ENCODE measurements around the gene JAG1. TPM values are rescaled to one million over a fixed set of nuclear protein-coding genes. Genes with fewer than 3 reads are reported as not detected.
A peak's percentile ranks its signal among the peaks of the same experiment; 100 is the strongest.

Gene JAG1
- polyA plus RNA-seq, 4 donors, result 6.3 to 63.7 (median 15.7) TPM

- Histone ChIP-seq H3K4me3 (ENCODE audit: low read depth in 1 of 3, low read length in 3 of 3) (no peak overlapping the region), H3K4me1 (ENCODE audit: control insufficient read depth in 3 of 3, insufficient read depth in 2 of 3, low read depth in 1 of 3, low read length in 2 of 3) (peaks cover 0 to 5% (median 0%) of the 10 kb centered on the region in 3 donors), H3K36me3 (ENCODE audit: control insufficient read depth in 3 of 3, insufficient read depth in 2 of 3, low read depth in 1 of 3, low read length in 3 of 3) (peaks cover 0 to 18% (median 9%) of the 10 kb centered on the region in 3 donors), H3K27ac (ENCODE audit: low read depth in 1 of 3, low read length in 2 of 3) (no peak overlapping the region), H3K27me3 (ENCODE audit: control insufficient read depth in 3 of 3, insufficient read depth in 3 of 3, low read length in 3 of 3) (no peaks in the 10 kb centered on the region), H3K9me3 (ENCODE audit: control insufficient read depth in 2 of 2, insufficient read depth in 1 of 2, low read depth in 1 of 2, low read length in 1 of 2) (no peaks in the 10 kb centered on the region)
- WGBS, 3 donors, result 85 to 91% (median 86%) methylated on average over 13 of the region's 13 CpGs
- DNase-seq, result no peak
- no peak for FAIRE-seq
Measured at GRCh38 chr20:10632721-10633509, 40.9 kb downstream of the JAG1 start.

GRCh38 chr20:10631126-10631525 lies 42.7 kb downstream of the JAG1 start:
- FAIRE-seq (no peak), DNase-seq (no peak)
- no peaks in the 10 kb centered on the region for H3K9me3 ChIP-seq (ENCODE audit: control insufficient read depth in 2 of 2, insufficient read depth in 1 of 2, low read depth in 1 of 2, low read length in 1 of 2)
- no peaks in the 10 kb centered on the region for H3K27me3 ChIP-seq (ENCODE audit: control insufficient read depth in 3 of 3, insufficient read depth in 3 of 3, low read length in 3 of 3)
- peaks cover 0 to 3% (median 0%) of the 10 kb centered on the region in 3 donors for H3K4me1 ChIP-seq (ENCODE audit: control insufficient read depth in 3 of 3, insufficient read depth in 2 of 3, low read depth in 1 of 3, low read length in 2 of 3)
- no peak overlapping the region for H3K4me3 ChIP-seq (ENCODE audit: low read depth in 1 of 3, low read length in 3 of 3)
- H3K27ac ChIP-seq (ENCODE audit: low read depth in 1 of 3, low read length in 2 of 3), result no peak overlapping the region
- H3K36me3 ChIP-seq (ENCODE audit: control insufficient read depth in 3 of 3, insufficient read depth in 2 of 3, low read depth in 1 of 3, low read length in 3 of 3), result peaks cover 0 to 9% (median 0%) of the 10 kb centered on the region in 3 donors
- WGBS, 3 donors, result 91 to 95% (median 92%) methylated on average over 4 of the region's 4 CpGs

- no peak overlapping the region for H3K4me3 ChIP-seq (ENCODE audit: low read depth in 1 of 3, low read length in 3 of 3)
- no peaks in the 10 kb centered on the region for H3K27me3 ChIP-seq (ENCODE audit: control insufficient read depth in 3 of 3, insufficient read depth in 3 of 3, low read length in 3 of 3)
- no peak overlapping the region for H3K27ac ChIP-seq (ENCODE audit: low read depth in 1 of 3, low read length in 2 of 3)
- WGBS, 3 donors, result 89 to 92% (median 90%) methylated on average over 9 of the region's 9 CpGs
- no peak for DNase-seq
- no peaks in the 10 kb centered on the region for H3K4me1 ChIP-seq (ENCODE audit: control insufficient read depth in 3 of 3, insufficient read depth in 2 of 3, low read depth in 1 of 3, low read length in 2 of 3)
- H3K36me3 ChIP-seq (ENCODE audit: control insufficient read depth in 3 of 3, insufficient read depth in 2 of 3, low read depth in 1 of 3, low read length in 3 of 3), result peaks cover 0 to 9% (median 0%) of the 10 kb centered on the region in 3 donors
- no peak for FAIRE-seq
- H3K9me3 ChIP-seq (ENCODE audit: control insufficient read depth in 2 of 2, insufficient read depth in 1 of 2, low read depth in 1 of 2, low read length in 1 of 2), result no peaks in the 10 kb centered on the region
Measured at GRCh38 chr20:10629946-10630650, 43.7 kb downstream of the JAG1 start.

- H3K27ac ChIP-seq (ENCODE audit: low read depth in 1 of 3, low read length in 2 of 3), result no peak overlapping the region
- H3K36me3 ChIP-seq (ENCODE audit: control insufficient read depth in 3 of 3, insufficient read depth in 2 of 3, low read depth in 1 of 3, low read length in 3 of 3), result peaks cover 0 to 14% (median 0%) of the 10 kb centered on the region in 3 donors
- 77 to 97% (median 92%) methylated on average over 3 of the region's 3 CpGs for whole genome bisulfite sequencing, 3 donors
- DNase-seq (no peak), FAIRE-seq (no peak)
- H3K4me3 ChIP-seq (ENCODE audit: low read depth in 1 of 3, low read length in 3 of 3), result no peak overlapping the region
- no peaks in the 10 kb centered on the region for H3K4me1 ChIP-seq (ENCODE audit: control insufficient read depth in 3 of 3, insufficient read depth in 2 of 3, low read depth in 1 of 3, low read length in 2 of 3)
- H3K27me3 ChIP-seq (ENCODE audit: control insufficient read depth in 3 of 3, insufficient read depth in 3 of 3, low read length in 3 of 3), result no peaks in the 10 kb centered on the region
- no peaks in the 10 kb centered on the region for H3K9me3 ChIP-seq (ENCODE audit: control insufficient read depth in 2 of 2, insufficient read depth in 1 of 2, low read depth in 1 of 2, low read length in 1 of 2)
Measured at GRCh38 chr20:10626896-10627295, 46.9 kb downstream of the JAG1 start.

GRCh38 chr20:10625641-10626040 lies 48.2 kb downstream of the JAG1 start:
- DNase-seq, result no peak
- no peak for FAIRE-seq
- Histone ChIP-seq H3K27me3 (ENCODE audit: control insufficient read depth in 3 of 3, insufficient read depth in 3 of 3, low read length in 3 of 3) (no peaks in the 10 kb centered on the region), H3K4me1 (ENCODE audit: control insufficient read depth in 3 of 3, insufficient read depth in 2 of 3, low read depth in 1 of 3, low read length in 2 of 3) (no peaks in the 10 kb centered on the region), H3K36me3 (ENCODE audit: control insufficient read depth in 3 of 3, insufficient read depth in 2 of 3, low read depth in 1 of 3, low read length in 3 of 3) (peaks cover 0 to 14% (median 0%) of the 10 kb centered on the region in 3 donors), H3K4me3 (ENCODE audit: low read depth in 1 of 3, low read length in 3 of 3) (no peak overlapping the region), H3K27ac (ENCODE audit: low read depth in 1 of 3, low read length in 2 of 3) (no peak overlapping the region), H3K9me3 (ENCODE audit: control insufficient read depth in 2 of 2, insufficient read depth in 1 of 2, low read depth in 1 of 2, low read length in 1 of 2) (no peaks in the 10 kb centered on the region)
- 97 to 98% (median 97%) methylated on average over 2 of the region's 2 CpGs for WGBS, 3 donors

- 69 to 89% (median 89%) methylated on average over 16 of the region's 16 CpGs for whole genome bisulfite sequencing, 3 donors
- FAIRE-seq (no peak), DNase-seq (no peak)
- Histone ChIP-seq H3K4me3 (ENCODE audit: low read depth in 1 of 3, low read length in 3 of 3) (no peak overlapping the region), H3K9me3 (ENCODE audit: control insufficient read depth in 2 of 2, insufficient read depth in 1 of 2, low read depth in 1 of 2, low read length in 1 of 2) (no peaks in the 10 kb centered on the region), H3K27me3 (ENCODE audit: control insufficient read depth in 3 of 3, insufficient read depth in 3 of 3, low read length in 3 of 3) (no peaks in the 10 kb centered on the region), H3K36me3 (ENCODE audit: control insufficient read depth in 3 of 3, insufficient read depth in 2 of 3, low read depth in 1 of 3, low read length in 3 of 3) (peaks cover 0 to 5% (median 0%) of the 10 kb centered on the region in 3 donors), H3K27ac (ENCODE audit: low read depth in 1 of 3, low read length in 2 of 3) (peak overlapping the region in 1 of 3 donors; percentile 11), H3K4me1 (ENCODE audit: control insufficient read depth in 3 of 3, insufficient read depth in 2 of 3, low read depth in 1 of 3, low read length in 2 of 3) (no peaks in the 10 kb centered on the region)
Measured at GRCh38 chr20:10622657-10623418, 51.0 kb downstream of the JAG1 start.

- FAIRE-seq, result no peak
- H3K4me3 ChIP-seq (ENCODE audit: low read depth in 1 of 3, low read length in 3 of 3), result no peak overlapping the region
- 90 to 95% (median 94%) methylated on average over 3 of the region's 3 CpGs for WGBS, 3 donors
Measured at GRCh38 chr20:10621149-10621548, 52.6 kb downstream of the JAG1 start.

GRCh38 chr20:10619427-10619826 lies 54.4 kb downstream of the JAG1 start:
- no peaks in the 10 kb centered on the region for H3K9me3 ChIP-seq (ENCODE audit: control insufficient read depth in 2 of 2, insufficient read depth in 1 of 2, low read depth in 1 of 2, low read length in 1 of 2)
- DNase-seq, result no peak
- peaks cover 0 to 5% (median 0%) of the 10 kb centered on the region in 3 donors for H3K36me3 ChIP-seq (ENCODE audit: control insufficient read depth in 3 of 3, insufficient read depth in 2 of 3, low read depth in 1 of 3, low read length in 3 of 3)
- FAIRE-seq, result no peak
- H3K4me3 ChIP-seq (ENCODE audit: low read depth in 1 of 3, low read length in 3 of 3), result no peak overlapping the region
- H3K4me1 ChIP-seq (ENCODE audit: control insufficient read depth in 3 of 3, insufficient read depth in 2 of 3, low read depth in 1 of 3, low read length in 2 of 3), result no peaks in the 10 kb centered on the region
- WGBS, 3 donors, result 67 to 95% (median 92%) methylated on average over 3 of the region's 3 CpGs
- H3K27ac ChIP-seq (ENCODE audit: low read depth in 1 of 3, low read length in 2 of 3), result no peak overlapping the region
- H3K27me3 ChIP-seq (ENCODE audit: control insufficient read depth in 3 of 3, insufficient read depth in 3 of 3, low read length in 3 of 3), result no peaks in the 10 kb centered on the region

More at GRCh38 chr20:10621149-10621548, 52.6 kb downstream of the JAG1 start:
- Histone ChIP-seq H3K36me3 (ENCODE audit: control insufficient read depth in 3 of 3, insufficient read depth in 2 of 3, low read depth in 1 of 3, low read length in 3 of 3) (peaks cover 0 to 5% (median 0%) of the 10 kb centered on the region in 3 donors), H3K9me3 (ENCODE audit: control insufficient read depth in 2 of 2, insufficient read depth in 1 of 2, low read depth in 1 of 2, low read length in 1 of 2) (no peaks in the 10 kb centered on the region), H3K27me3 (ENCODE audit: control insufficient read depth in 3 of 3, insufficient read depth in 3 of 3, low read length in 3 of 3) (no peaks in the 10 kb centered on the region), H3K27ac (ENCODE audit: low read depth in 1 of 3, low read length in 2 of 3) (no peak overlapping the region), H3K4me1 (ENCODE audit: control insufficient read depth in 3 of 3, insufficient read depth in 2 of 3, low read depth in 1 of 3, low read length in 2 of 3) (no peaks in the 10 kb centered on the region)
- DNase-seq, result no peak

Measured in small intestine (tissue), 7 donors.